Measurements from ENCODE around the gene NPFFR1. TPM values are rescaled to one million over a fixed set of nuclear protein-coding genes. Genes with fewer than 3 reads are reported as not detected.

Gene NPFFR1
- total and polyA plus RNA-seq, 3 donors from 2014 or later = 2.6 to 6.6 (median 2.8) TPM

GRCh38 chr10:70309661-70310060 lies 25.9 kb upstream of the NPFFR1 start:
- Histone ChIP-seq H3K27ac (no peak overlapping the region), H3K4me3 (no peak overlapping the region), H3K9me3 (no peaks in the 10 kb centered on the region), H3K27me3 (no peaks in the 10 kb centered on the region), H3K36me3 (ENCODE audit: low read depth, missing control alignments) (no peaks in the 10 kb centered on the region), H3K4me1 (no peaks in the 10 kb centered on the region)
- DNase-seq = no peak
- 99% methylated on average over 7 of the region's 7 CpGs; no CpG with 5 or more reads in 1 of the 2 donors for WGBS, 2 donors
- no peak for TF ChIP-seq CTCF (IDR thresholded peaks at IDR 0.05)
- no peak for TF ChIP-seq POLR2A (IDR thresholded peaks at IDR 0.05)
- intact Hi-C loops (cut with DNase I; ENCODE audit: low total_unique reads) = no loop called here

- Histone ChIP-seq H3K4me3 (no peak overlapping the region), H3K9me3 (no peaks in the 10 kb centered on the region), H3K36me3 (ENCODE audit: low read depth, missing control alignments) (no peaks in the 10 kb centered on the region), H3K27ac (no peak overlapping the region), H3K4me1 (no peaks in the 10 kb centered on the region), H3K27me3 (no peaks in the 10 kb centered on the region)
- DNase-seq = no peak
- WGBS, 2 donors = 91 to 93% methylated on average over 19 of the region's 19 CpGs
- TF ChIP-seq POLR2A (IDR thresholded peaks at IDR 0.05) (no peak), CTCF (IDR thresholded peaks at IDR 0.05) (no peak)
- intact Hi-C loops (cut with DNase I; ENCODE audit: low total_unique reads) = no loop called here
Measured at GRCh38 chr10:70308121-70309060, 24.6 kb upstream of the NPFFR1 start.

GRCh38 chr10:70306886-70307520 lies 23.2 kb upstream of the NPFFR1 start:
- no peak overlapping the region for H3K27ac ChIP-seq
- no peak for TF ChIP-seq CTCF (IDR thresholded peaks at IDR 0.05)
- TF ChIP-seq POLR2A (IDR thresholded peaks at IDR 0.05) = no peak
- no peaks in the 10 kb centered on the region for H3K27me3 ChIP-seq
- no peaks in the 10 kb centered on the region for H3K36me3 ChIP-seq (ENCODE audit: low read depth, missing control alignments)
- no peaks in the 10 kb centered on the region for H3K9me3 ChIP-seq
- H3K4me1 ChIP-seq = no peaks in the 10 kb centered on the region
- H3K4me3 ChIP-seq = no peak overlapping the region
- intact Hi-C loops (cut with DNase I; ENCODE audit: low total_unique reads) = no loop called here
- 74 to 82% methylated on average over 5 of the region's 5 CpGs for WGBS, 2 donors
- no peak for DNase-seq

GRCh38 chr10:70306181-70306705 lies 22.4 kb upstream of the NPFFR1 start:
- no peak overlapping the region for H3K4me3 ChIP-seq
- intact Hi-C loops (cut with DNase I; ENCODE audit: low total_unique reads) = no loop called here
- H3K36me3 ChIP-seq (ENCODE audit: low read depth, missing control alignments) = no peaks in the 10 kb centered on the region
- H3K27ac ChIP-seq = no peak overlapping the region
- no peaks in the 10 kb centered on the region for H3K9me3 ChIP-seq
- TF ChIP-seq POLR2A (IDR thresholded peaks at IDR 0.05) (no peak), CTCF (IDR thresholded peaks at IDR 0.05) (no peak)
- no peak for DNase-seq
- WGBS, 2 donors = 81 to 91% methylated on average over 4 of the region's 4 CpGs
- H3K4me1 ChIP-seq = no peaks in the 10 kb centered on the region
- no peaks in the 10 kb centered on the region for H3K27me3 ChIP-seq
